ENCODE data around the gene PSTPIP2.

DNA sequence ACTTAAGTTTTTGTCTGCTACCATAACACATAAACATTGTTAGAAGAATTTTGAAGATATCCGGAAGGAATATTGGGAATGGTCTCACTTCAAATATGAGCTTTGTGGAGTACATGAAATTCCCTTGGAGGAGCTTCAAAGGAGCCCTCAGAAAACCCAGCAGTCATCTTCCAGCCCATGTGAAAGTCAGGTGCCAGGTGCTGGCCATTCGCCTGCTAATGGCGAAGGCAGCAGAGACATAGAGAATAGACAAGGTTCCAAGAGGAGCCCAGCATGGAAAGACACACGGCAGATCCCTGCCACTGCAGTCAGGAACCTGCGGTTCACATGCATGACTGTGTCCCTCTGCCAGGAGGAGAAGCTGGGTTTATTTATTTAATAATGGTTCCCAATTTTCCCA is 64.9 kb downstream of the PSTPIP2 start:
- TF ChIP-seq, protein P1, sequence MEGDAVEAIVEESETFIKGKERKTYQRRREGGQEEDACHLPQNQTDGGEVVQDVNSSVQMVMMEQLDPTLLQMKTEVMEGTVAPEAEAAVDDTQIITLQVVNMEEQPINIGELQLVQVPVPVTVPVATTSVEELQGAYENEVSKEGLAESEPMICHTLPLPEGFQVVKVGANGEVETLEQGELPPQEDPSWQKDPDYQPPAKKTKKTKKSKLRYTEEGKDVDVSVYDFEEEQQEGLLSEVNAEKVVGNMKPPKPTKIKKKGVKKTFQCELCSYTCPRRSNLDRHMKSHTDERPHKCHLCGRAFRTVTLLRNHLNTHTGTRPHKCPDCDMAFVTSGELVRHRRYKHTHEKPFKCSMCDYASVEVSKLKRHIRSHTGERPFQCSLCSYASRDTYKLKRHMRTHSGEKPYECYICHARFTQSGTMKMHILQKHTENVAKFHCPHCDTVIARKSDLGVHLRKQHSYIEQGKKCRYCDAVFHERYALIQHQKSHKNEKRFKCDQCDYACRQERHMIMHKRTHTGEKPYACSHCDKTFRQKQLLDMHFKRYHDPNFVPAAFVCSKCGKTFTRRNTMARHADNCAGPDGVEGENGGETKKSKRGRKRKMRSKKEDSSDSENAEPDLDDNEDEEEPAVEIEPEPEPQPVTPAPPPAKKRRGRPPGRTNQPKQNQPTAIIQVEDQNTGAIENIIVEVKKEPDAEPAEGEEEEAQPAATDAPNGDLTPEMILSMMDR (IDR thresholded peaks at IDR 0.05), result no peak
- no peak for TF ChIP-seq POLR2A (IDR thresholded peaks at IDR 0.05)

All from uterus (tissue), 2 donors.